HL-60 (cell line): ENCODE measurements around the gene GP1BA.

ENCODE experiments used
- GABPA ChIP-seq: IDR thresholded peaks from 2 replicates; pipeline ENCODE4 v1.6.1; 2012; ENCODE audit warnings: low read depth
- REST ChIP-seq: IDR thresholded peaks from 2 replicates; pipeline ENCODE4 v1.6.1; 2012; ENCODE audit warnings: low read depth; ENCODE audit not compliant: insufficient replicate concordance
- TF ChIP-seq, protein P1 (sequence below): IDR thresholded peaks from one replicate; pipeline ENCODE4 v1.5.1; 2011; ENCODE audit warnings: low read length, control low read depth, inconsistent platforms; ENCODE audit not compliant: insufficient read depth

GRCh38 chr17:4946312-4946976, 14.4 kb downstream of the GP1BA start:
- TF ChIP-seq, protein P1, sequence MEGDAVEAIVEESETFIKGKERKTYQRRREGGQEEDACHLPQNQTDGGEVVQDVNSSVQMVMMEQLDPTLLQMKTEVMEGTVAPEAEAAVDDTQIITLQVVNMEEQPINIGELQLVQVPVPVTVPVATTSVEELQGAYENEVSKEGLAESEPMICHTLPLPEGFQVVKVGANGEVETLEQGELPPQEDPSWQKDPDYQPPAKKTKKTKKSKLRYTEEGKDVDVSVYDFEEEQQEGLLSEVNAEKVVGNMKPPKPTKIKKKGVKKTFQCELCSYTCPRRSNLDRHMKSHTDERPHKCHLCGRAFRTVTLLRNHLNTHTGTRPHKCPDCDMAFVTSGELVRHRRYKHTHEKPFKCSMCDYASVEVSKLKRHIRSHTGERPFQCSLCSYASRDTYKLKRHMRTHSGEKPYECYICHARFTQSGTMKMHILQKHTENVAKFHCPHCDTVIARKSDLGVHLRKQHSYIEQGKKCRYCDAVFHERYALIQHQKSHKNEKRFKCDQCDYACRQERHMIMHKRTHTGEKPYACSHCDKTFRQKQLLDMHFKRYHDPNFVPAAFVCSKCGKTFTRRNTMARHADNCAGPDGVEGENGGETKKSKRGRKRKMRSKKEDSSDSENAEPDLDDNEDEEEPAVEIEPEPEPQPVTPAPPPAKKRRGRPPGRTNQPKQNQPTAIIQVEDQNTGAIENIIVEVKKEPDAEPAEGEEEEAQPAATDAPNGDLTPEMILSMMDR, result no peak
- no peak for TF ChIP-seq REST
- no peak for TF ChIP-seq GABPA
